ENCODE measurements around the gene RNF144B.

Gene RNF144B

GRCh38 chr6:18347866-18348265 lies 39.3 kb upstream of the RNF144B start:
- Histone ChIP-seq H3K4me1 (ENCODE audit: control insufficient read depth, low read length) (peaks cover 95% of the 10 kb centered on the region), H3K27ac (ENCODE audit: low read depth, low read length) (no peak overlapping the region), H3K9me2 (replicated peaks; ENCODE audit: control insufficient read depth, low read length) (no peaks in the 10 kb centered on the region), H4K20me1 (ENCODE audit: control insufficient read depth, insufficient read depth, low read depth, low read length) (no peaks in the 10 kb centered on the region), H3K79me2 (ENCODE audit: control insufficient read depth, low read length) (no peaks in the 10 kb centered on the region), H3K4me3 (ENCODE audit: low read length) (no peak overlapping the region), H3K36me3 (ENCODE audit: control insufficient read depth, low read length) (peaks cover 2% of the 10 kb centered on the region; the same call in 1 of the 2 replicates), H3F3A (ENCODE audit: control insufficient read depth, insufficient read depth) (peaks cover 17% of the 10 kb centered on the region), H3K4me2 (ENCODE audit: low read length) (no peak overlapping the region), H3K27me3 (ENCODE audit: control insufficient read depth, low read length) (no peaks in the 10 kb centered on the region), H3K9me3 (ENCODE audit: control insufficient read depth, insufficient read depth, low read length) (no peaks in the 10 kb centered on the region)
- TF ChIP-seq EZH2phosphoT487 (IDR thresholded peaks at IDR 0.05; ENCODE audit: borderline replicate concordance, low read length) (no peak), CTCF (IDR thresholded peaks at IDR 0.05; ENCODE audit: low read depth, low read length, poor library complexity, severe bottlenecking) (no peak)

GRCh38 chr6:18349386-18349785 lies 37.8 kb upstream of the RNF144B start:
- no peak overlapping the region for H3K4me3 ChIP-seq (ENCODE audit: low read length)
- TF ChIP-seq EZH2phosphoT487 (IDR thresholded peaks at IDR 0.05; ENCODE audit: borderline replicate concordance, low read length) (no peak), CTCF (IDR thresholded peaks at IDR 0.05; ENCODE audit: low read depth, low read length, poor library complexity, severe bottlenecking) (no peak)
- peaks cover 17% of the 10 kb centered on the region for H3F3A ChIP-seq (ENCODE audit: control insufficient read depth, insufficient read depth)
- no peaks in the 10 kb centered on the region for H3K79me2 ChIP-seq (ENCODE audit: control insufficient read depth, low read length)
- no peak overlapping the region for H3K27ac ChIP-seq (ENCODE audit: low read depth, low read length)
- H3K9me2 ChIP-seq (replicated peaks; ENCODE audit: control insufficient read depth, low read length): no peaks in the 10 kb centered on the region
- H3K27me3 ChIP-seq (ENCODE audit: control insufficient read depth, low read length): no peaks in the 10 kb centered on the region
- H3K36me3 ChIP-seq (ENCODE audit: control insufficient read depth, low read length): peaks cover 9% of the 10 kb centered on the region
- no peaks in the 10 kb centered on the region for H3K9me3 ChIP-seq (ENCODE audit: control insufficient read depth, insufficient read depth, low read length)
- H3K4me1 ChIP-seq (ENCODE audit: control insufficient read depth, low read length): peaks cover 91% of the 10 kb centered on the region
- H3K4me2 ChIP-seq (ENCODE audit: low read length): no peak overlapping the region; the same call in 1 of the 2 replicates
- H4K20me1 ChIP-seq (ENCODE audit: control insufficient read depth, insufficient read depth, low read depth, low read length): no peaks in the 10 kb centered on the region

GRCh38 chr6:18350271-18350670 lies 36.9 kb upstream of the RNF144B start:
- H3K9me3 ChIP-seq (ENCODE audit: control insufficient read depth, insufficient read depth, low read length): no peaks in the 10 kb centered on the region
- TF ChIP-seq CTCF (IDR thresholded peaks at IDR 0.05; ENCODE audit: low read depth, low read length, poor library complexity, severe bottlenecking): no peak
- no peak for TF ChIP-seq EZH2phosphoT487 (IDR thresholded peaks at IDR 0.05; ENCODE audit: borderline replicate concordance, low read length)
- H3F3A ChIP-seq (ENCODE audit: control insufficient read depth, insufficient read depth): peaks cover 17% of the 10 kb centered on the region
- no peaks in the 10 kb centered on the region for H4K20me1 ChIP-seq (ENCODE audit: control insufficient read depth, insufficient read depth, low read depth, low read length)
- H3K4me1 ChIP-seq (ENCODE audit: control insufficient read depth, low read length): peaks cover 92% of the 10 kb centered on the region
- peak overlapping the region; percentile 43; the same call in 1 of the 2 replicates for H3K4me2 ChIP-seq (ENCODE audit: low read length)
- H3K79me2 ChIP-seq (ENCODE audit: control insufficient read depth, low read length): no peaks in the 10 kb centered on the region
- 0 out of 2 replicates have a peak overlapping the region, but pooled peaks have one; percentile 29 for H3K27ac ChIP-seq (ENCODE audit: low read depth, low read length)
- no peaks in the 10 kb centered on the region for H3K27me3 ChIP-seq (ENCODE audit: control insufficient read depth, low read length)
- peaks cover 9% of the 10 kb centered on the region for H3K36me3 ChIP-seq (ENCODE audit: control insufficient read depth, low read length)
- no peaks in the 10 kb centered on the region for H3K9me2 ChIP-seq (replicated peaks; ENCODE audit: control insufficient read depth, low read length)
- H3K4me3 ChIP-seq (ENCODE audit: low read length): no peak overlapping the region
